Endodermal cell (in vitro differentiated cells): ENCODE results near the gene ATN1. TPM values are rescaled to one million over a fixed set of nuclear protein-coding genes. Genes with fewer than 3 reads are reported as not detected.
A peak's percentile ranks its signal among the peaks of the same experiment; 100 is the strongest.
"Not testable (repeated sequence)": the region's sequence is repeated elsewhere in the genome, so short reads cannot be mapped to it uniquely, and the experiment has no call there.

ENCODE experiments used
- DNase-seq: peaks from one replicate; pipeline ENCODE4 v3.0.0-alpha.2; 2017
- H3K27ac ChIP-seq: 2 replicates; pipeline ENCODE4 v1.5.1; 2013; ENCODE audit warnings: mild to moderate bottlenecking, low read depth, low read length, moderate library complexity
- H3K27me3 ChIP-seq: 2 replicates; pipeline ENCODE4 v1.6.1; 2013; ENCODE audit warnings: mild to moderate bottlenecking, low read length, moderate library complexity; ENCODE audit not compliant: insufficient read depth, control insufficient read depth, poor library complexity, severe bottlenecking
- H3K36me3 ChIP-seq: 2 replicates; pipeline ENCODE4 v1.7.0; 2013; ENCODE audit warnings: mild to moderate bottlenecking, low read length, moderate library complexity; ENCODE audit not compliant: control insufficient read depth, insufficient read depth
- H3K4me1 ChIP-seq: one replicate; pipeline ENCODE4 v1.7.0; 2013; ENCODE audit warnings: low read length; ENCODE audit not compliant: control insufficient read depth, insufficient read depth
- H3K4me3 ChIP-seq: 2 replicates; pipeline ENCODE4 v1.5.1; 2013; ENCODE audit warnings: mild to moderate bottlenecking, low read length, moderate library complexity
- H3K9ac ChIP-seq: 2 replicates; pipeline ENCODE4 v1.6.1; 2013; ENCODE audit warnings: mild to moderate bottlenecking, low read length, moderate library complexity; ENCODE audit not compliant: poor library complexity, severe bottlenecking; ENCODE audit errors: extremely low read depth
- H3K9me3 ChIP-seq: 2 replicates; pipeline ENCODE4 v1.6.1; 2013; ENCODE audit warnings: mild to moderate bottlenecking, low read length, moderate library complexity; ENCODE audit not compliant: control insufficient read depth
- H3K27ac Mint-ChIP-seq: 2 replicates; pipeline ENCODE4 v1.8.0; 2020; ENCODE audit warnings: mixed read lengths
- H3K27me3 Mint-ChIP-seq: 2 replicates; pipeline ENCODE4 v1.8.0; 2021; ENCODE audit warnings: mild to moderate bottlenecking, mixed read lengths; ENCODE audit not compliant: insufficient read depth
- H3K36me3 Mint-ChIP-seq: 2 replicates; pipeline ENCODE4 v1.8.0; 2020; ENCODE audit warnings: low read depth, mixed read lengths
- H3K4me1 Mint-ChIP-seq: 2 replicates; pipeline ENCODE4 v1.8.0; 2020; ENCODE audit warnings: mixed read lengths
- H3K4me3 Mint-ChIP-seq: 2 replicates; pipeline ENCODE4 v1.8.0; 2020; ENCODE audit warnings: mild to moderate bottlenecking, moderate library complexity, mixed read lengths
- H3K9me3 Mint-ChIP-seq: 2 replicates; pipeline ENCODE4 v1.8.0; 2020; ENCODE audit warnings: mild to moderate bottlenecking, mixed read lengths
- WGBS, 2 experiments: methylation state at CpG; one replicate each; pipeline versions ENCODE4 v1.1.5 to v1.1.7; 2013; ENCODE audit warnings: missing lambda C conversion rate in 2 of 2, mixed read lengths in 1 of 2; ENCODE audit not compliant: insufficient coverage in 1 of 2, insufficient read length in 1 of 2; 5-methylcytosine and 5-hydroxymethylcytosine counted together
- total RNA-seq, 2 donors: library from RNA; stranded (reverse); fragmentation: NEBNext Ultra II Directional in 1 of 2; extraction: Animal tissue kit (Norgen Biotek cat#: 25700) in 1 of 2; gene quantifications; 2 replicates in 1 of 2; 3 replicates in 1 of 2; pipeline ENCODE4 v1.2.1, GENCODE V29; 2021
- TF ChIP-seq, protein P1 (sequence below): fragments of 200-600 bp; sonication (generic); conservative IDR thresholded peaks from 2 replicates; pipeline ENCODE4 v1.5.0; 2021; ENCODE audit warnings: antibody characterized with exemption, mild to moderate bottlenecking

The ATN1 gene
- total RNA-seq, 2 donors from 2014 or later = 111 to 244 TPM

DNA sequence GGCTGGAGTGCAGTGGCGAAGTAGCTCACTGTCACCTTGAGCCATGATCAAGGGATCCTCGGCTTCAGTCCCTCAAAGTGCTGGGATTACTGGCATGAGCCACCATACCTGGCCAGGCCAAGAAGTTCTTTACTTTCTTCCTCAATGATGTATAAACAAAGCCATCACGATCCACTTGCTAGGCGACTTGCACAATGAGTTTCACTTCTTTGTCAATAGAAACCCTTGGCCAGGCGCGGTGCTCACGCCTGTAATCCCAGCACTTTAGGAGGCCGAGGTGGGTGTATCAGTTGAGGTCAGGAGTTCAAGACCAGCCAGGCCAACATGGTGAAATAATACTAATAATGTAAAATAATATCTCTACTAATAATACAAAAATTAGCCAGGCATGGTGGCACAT lies 40.3 kb upstream of the ATN1 start:
- H3K9me3 Mint-ChIP-seq = peaks cover 10% of the 10 kb centered on the region
- peaks cover 53% of the 10 kb centered on the region for H3K4me1 Mint-ChIP-seq
- H3K27ac Mint-ChIP-seq = peak overlapping the region; percentile 93

DNA sequence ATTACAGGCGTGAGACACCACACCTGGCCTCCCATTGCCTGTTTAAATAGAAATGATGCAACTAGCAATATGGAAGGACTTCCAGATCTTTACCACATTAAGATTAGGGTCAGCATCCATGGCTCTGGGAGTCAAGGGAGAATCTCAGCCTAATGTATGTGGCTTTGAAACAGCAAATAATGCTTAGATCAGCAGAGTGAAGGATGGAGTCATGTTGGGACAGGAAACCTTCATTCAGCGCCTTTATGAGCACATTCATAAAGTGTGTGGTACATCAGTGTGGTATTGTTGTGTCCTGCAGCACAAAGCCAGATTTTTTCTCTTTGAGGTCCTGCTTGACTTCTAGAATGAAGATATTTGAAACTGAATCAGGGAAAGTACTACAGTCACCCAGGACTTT lies 39.4 kb upstream of the ATN1 start:
- H3K27me3 ChIP-seq = no peaks in the 10 kb centered on the region
- Mint-ChIP-seq H3K36me3 (peaks cover 37% of the 10 kb centered on the region), H3K4me1 (peaks cover 53% of the 10 kb centered on the region), H3K27ac (peak overlapping the region; percentile 70), H3K9me3 (peaks cover 10% of the 10 kb centered on the region), H3K27me3 (peaks cover 1% of the 10 kb centered on the region), H3K4me3 (no peak overlapping the region)
- no peak for DNase-seq
- 84 to 98% methylated on average over 2 of the region's 2 CpGs for WGBS, 2 experiments
- H3K27ac ChIP-seq = no peak overlapping the region
- no peak overlapping the region for H3K9ac ChIP-seq
- peaks cover 24% of the 10 kb centered on the region for H3K36me3 ChIP-seq
- no peaks in the 10 kb centered on the region for H3K9me3 ChIP-seq
- TF ChIP-seq, protein P1, sequence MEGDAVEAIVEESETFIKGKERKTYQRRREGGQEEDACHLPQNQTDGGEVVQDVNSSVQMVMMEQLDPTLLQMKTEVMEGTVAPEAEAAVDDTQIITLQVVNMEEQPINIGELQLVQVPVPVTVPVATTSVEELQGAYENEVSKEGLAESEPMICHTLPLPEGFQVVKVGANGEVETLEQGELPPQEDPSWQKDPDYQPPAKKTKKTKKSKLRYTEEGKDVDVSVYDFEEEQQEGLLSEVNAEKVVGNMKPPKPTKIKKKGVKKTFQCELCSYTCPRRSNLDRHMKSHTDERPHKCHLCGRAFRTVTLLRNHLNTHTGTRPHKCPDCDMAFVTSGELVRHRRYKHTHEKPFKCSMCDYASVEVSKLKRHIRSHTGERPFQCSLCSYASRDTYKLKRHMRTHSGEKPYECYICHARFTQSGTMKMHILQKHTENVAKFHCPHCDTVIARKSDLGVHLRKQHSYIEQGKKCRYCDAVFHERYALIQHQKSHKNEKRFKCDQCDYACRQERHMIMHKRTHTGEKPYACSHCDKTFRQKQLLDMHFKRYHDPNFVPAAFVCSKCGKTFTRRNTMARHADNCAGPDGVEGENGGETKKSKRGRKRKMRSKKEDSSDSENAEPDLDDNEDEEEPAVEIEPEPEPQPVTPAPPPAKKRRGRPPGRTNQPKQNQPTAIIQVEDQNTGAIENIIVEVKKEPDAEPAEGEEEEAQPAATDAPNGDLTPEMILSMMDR = no peak
- H3K4me1 ChIP-seq = peaks cover 7% of the 10 kb centered on the region
- no peak overlapping the region for H3K4me3 ChIP-seq

More for the DNA sequence above, 40.3 kb upstream of the ATN1 start:
- TF ChIP-seq, protein P1 = no peak
- Mint-ChIP-seq H3K4me3 (peak overlapping the region; percentile 21), H3K36me3 (peaks cover 45% of the 10 kb centered on the region), H3K27me3 (no peaks in the 10 kb centered on the region)
- Histone ChIP-seq H3K27me3 (no peaks in the 10 kb centered on the region), H3K4me3 (no peak overlapping the region), H3K4me1 (peaks cover 7% of the 10 kb centered on the region), H3K9me3 (no peaks in the 10 kb centered on the region), H3K9ac (no peak overlapping the region), H3K36me3 (peaks cover 26% of the 10 kb centered on the region), H3K27ac (no peak overlapping the region)
- DNase-seq = no peak
- WGBS, 2 experiments = 90 to 96% methylated on average over 7 to 8 of the region's 8 CpGs

DNA sequence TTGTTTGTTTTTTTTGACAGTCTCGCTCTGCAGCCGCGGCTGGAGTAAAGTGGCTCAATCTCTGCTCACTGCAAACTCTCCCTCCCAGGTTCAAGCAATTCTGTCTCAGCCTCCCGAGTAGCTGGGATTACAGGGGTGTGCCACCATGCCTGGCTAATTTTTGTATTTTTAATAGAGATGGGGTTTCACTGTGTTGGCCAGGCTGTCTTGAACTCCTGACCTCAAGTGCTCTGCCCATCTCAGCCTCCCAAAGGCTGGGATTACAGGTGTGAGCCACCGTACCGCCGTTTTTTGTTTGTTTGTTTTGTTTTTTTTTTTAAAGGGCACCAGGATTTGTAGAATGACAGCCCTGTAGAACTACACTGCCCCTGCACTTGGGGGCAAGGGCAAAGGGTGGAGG lies 39.0 kb upstream of the ATN1 start:
- H3K27me3 Mint-ChIP-seq, H3K9me3 ChIP-seq, H3K4me3 ChIP-seq, H3K9me3 Mint-ChIP-seq, H3K9ac ChIP-seq, H3K4me1 ChIP-seq, DNase-seq, H3K27me3 ChIP-seq, H3K27ac ChIP-seq, H3K4me3 Mint-ChIP-seq: not testable (repeated sequence)
- Mint-ChIP-seq H3K36me3 (peaks cover 33% of the 10 kb centered on the region), H3K4me1 (peaks cover 53% of the 10 kb centered on the region), H3K27ac (peak overlapping the region; percentile 70)
- 85 to 96% methylated on average over 4 to 7 of the region's 7 CpGs for WGBS, 2 experiments
- H3K36me3 ChIP-seq = peaks cover 20% of the 10 kb centered on the region

DNA sequence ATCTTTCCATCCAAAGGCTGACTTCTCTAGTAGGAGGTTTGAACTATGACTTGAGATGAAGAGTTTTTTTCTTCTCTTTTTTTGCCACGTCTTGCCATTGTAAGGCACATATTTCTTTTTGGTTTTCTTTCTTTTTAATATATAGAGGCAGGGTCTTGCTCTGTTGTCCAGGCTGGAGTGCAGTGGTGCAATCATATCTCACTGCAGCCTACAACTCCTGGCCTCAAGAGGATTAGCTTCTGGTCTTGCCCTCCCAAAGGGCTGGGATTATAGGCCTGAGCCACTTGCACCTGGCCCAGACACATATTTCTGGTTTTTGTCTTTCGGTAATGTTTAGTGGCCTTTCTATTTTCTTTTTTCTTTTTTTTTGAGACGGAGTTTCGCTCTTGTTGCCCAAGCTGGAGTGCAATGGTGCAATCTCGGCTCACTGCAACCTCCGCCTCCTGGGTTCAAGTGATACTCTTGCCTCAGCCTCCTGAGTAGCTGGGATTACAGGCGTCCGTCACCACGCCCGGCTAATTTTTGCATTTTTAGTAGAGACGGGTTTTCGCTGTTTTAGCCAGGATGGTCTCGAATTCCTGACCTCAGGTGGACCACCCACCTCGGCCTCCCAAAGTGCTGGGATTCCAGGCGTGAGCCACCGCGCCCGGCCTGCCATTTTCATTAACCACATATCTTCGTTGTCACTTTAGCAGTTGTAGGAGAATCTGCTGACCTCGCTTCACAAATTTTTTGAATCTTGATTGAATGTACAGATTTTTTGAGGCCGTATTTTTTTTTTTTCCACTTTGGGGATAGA lies 37.8 kb upstream of the ATN1 start:
- H3K4me1 Mint-ChIP-seq = peaks cover 42% of the 10 kb centered on the region
- H3K4me1 ChIP-seq, H3K9me3 ChIP-seq, H3K36me3 ChIP-seq, H3K9me3 Mint-ChIP-seq, DNase-seq, H3K27me3 ChIP-seq, H3K27me3 Mint-ChIP-seq: not testable (repeated sequence)
- WGBS, 2 experiments = 96% methylated on average over 17 to 20 of the region's 21 CpGs
- H3K4me3 ChIP-seq = peak overlapping the region; percentile 77
- H3K27ac Mint-ChIP-seq = peak overlapping the region; percentile 98
- peak overlapping the region; percentile 75 for H3K9ac ChIP-seq
- peaks cover 22% of the 10 kb centered on the region for H3K36me3 Mint-ChIP-seq
- peak overlapping the region; percentile 62 for H3K4me3 Mint-ChIP-seq
- H3K27ac ChIP-seq = peak overlapping the region; percentile 90
